ENCODE data around the gene CABP5.

The CABP5 gene

DNA sequence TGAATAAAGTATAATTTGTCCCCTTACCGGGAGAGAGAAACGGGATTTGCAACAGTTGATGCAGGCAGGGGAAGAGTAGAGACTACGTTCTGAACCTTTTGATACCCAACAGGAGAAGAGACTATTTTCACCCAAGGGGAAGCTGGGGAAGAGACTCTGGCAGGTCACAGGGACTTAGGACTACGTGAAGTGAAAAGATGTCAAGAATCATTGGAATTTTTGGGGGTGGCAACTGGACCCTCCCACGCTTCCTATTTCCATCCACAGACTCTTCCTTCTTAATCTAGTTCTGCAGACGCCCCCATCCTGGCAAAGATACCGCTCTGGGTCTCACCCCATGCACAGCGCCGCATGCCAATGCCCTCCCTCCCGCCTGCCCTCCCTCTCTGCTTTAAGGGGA, 13.8 kb downstream of the CABP5 start:
- DNase-seq (ENCODE audit: low spot score), result no peak

DNA sequence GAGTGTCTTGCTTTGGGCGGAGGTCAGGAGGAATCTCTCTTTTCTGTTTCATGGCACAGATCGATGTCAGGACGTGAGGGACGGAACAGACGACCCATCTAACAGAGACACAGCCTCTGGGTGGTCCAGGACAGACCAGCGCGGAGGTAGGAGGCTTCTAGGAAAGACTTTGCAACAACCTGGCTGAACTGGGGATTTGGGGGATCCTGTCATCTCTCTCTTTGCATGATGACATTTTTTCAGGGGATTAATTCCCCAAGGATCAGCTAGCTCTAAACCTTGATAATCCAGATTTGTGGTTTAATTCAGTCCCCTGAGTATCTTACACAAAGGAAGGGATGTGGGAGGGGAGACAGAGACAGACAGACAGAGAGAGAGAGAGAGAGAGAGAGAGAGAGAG, 14.4 kb downstream of the CABP5 start:
- no peak for DNase-seq (ENCODE audit: low spot score)

DNA sequence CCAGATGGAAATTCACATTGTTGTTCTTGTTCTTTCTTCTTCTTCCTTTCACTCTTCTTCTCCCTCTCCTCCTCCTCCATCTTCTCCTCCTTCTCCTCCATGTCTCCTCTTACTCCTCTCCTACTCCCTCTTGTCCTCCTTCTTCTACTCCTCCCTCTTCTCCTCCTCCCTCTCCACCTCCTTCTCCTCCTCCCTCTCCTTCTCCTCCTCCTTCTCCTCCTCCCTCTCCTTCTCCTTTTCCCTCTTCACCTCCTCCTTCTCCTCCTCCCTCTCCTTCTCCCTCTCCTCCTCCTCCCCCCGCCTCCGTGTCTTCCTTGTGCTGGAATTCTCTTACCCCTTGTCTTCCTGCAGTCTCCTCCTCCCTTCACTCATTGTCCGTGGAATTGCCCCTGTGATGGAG, 18.4 kb downstream of the CABP5 start:
- no peak for DNase-seq (ENCODE audit: low spot score)

DNA sequence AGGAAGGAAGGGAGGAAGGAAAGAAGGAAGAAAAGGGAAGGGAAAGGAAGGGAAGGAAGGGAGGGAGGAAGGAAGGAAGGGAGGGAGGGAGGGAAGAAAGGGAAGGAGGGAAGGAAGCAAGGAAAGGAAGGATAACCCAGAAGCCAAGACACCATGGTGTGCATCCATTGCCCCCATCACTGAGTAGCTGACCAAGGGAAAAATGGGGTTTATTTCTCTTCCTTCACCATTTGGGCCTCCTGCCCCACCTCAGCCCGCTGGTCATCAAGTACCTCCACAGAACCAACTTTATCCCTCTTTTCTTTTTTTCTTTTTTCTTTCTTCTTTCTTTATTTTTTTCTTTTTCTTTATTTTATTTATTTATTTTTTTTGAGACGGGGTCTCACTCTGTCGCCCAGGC, 20.4 kb downstream of the CABP5 start:
- DNase-seq (ENCODE audit: low spot score), result no peak

DNA sequence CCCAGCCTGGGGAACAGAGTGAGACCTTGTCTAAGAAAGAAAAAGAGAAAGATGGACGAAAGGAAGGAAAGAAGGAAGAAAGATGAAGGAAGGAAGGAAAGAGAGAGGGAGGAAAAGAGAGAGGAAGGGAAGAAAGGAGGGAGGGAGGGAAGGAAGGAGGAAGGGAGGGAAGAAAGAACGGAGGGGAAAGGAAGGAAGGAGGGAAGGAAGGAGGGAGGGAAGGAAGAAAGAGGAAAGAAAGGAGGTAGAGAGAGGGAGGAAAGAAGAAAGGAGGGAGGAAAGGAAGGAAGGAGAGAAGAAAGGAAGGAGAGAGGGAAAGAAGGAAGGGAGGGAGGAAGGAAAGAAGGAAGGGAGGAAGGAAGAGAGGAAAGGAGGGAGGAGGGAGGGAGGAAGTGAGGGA, 20.9 kb downstream of the CABP5 start:
- DNase-seq (ENCODE audit: low spot score), result no peak

DNA sequence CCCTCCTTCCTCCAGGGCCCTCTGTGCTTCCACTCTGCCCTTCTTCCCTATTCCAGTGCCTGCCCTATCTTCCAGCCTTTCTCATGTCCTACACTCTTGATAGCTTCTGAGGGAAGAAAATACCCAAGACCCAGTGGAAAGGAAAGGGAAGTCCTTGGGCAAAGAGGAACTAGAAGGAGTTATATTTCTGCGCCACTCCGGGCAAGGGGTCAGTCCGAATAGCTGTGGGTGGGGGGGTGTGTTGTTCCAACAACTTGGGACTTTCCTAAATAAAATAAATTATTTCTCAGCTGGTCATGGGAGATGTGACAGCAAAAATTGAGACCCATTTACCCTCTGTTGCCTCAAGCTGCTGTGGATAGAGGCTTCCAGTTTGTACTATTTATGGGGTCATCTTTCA, 23.2 kb downstream of the CABP5 start:
- no peak for DNase-seq (ENCODE audit: low spot score)

DNA sequence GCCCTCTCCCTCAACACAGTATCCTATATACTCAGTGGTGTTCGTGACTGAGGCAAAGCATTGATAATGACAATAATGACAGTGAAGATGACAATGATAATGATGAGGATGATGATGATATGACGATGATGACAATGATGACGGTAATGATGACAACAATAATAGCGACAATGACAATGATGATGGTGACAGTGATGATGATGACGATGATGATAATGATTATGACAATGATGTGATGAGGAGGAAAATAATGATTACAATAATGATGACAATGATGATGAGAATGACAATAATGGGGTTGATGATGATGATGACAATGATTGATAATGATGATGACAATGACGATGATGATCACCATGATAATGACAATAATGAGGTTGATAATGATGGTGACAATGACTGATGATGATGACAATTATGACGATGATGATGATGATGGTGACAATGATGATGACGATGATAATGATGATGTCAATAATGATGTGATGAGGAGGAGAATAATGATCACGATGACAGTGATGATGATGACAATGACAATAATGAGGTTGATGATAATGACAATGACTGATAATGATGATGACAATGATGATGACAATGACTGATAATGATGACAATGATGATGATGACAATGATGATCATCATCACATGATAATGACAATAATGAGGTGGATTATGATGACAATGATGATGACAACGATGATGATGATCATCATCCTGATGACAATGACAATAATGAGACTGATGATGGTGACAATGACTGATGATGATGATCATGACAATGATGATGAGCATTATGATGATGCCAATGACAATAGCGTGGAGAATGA, 32.7 kb downstream of the CABP5 start:
- DNase-seq (ENCODE audit: low spot score), result no peak

DNA sequence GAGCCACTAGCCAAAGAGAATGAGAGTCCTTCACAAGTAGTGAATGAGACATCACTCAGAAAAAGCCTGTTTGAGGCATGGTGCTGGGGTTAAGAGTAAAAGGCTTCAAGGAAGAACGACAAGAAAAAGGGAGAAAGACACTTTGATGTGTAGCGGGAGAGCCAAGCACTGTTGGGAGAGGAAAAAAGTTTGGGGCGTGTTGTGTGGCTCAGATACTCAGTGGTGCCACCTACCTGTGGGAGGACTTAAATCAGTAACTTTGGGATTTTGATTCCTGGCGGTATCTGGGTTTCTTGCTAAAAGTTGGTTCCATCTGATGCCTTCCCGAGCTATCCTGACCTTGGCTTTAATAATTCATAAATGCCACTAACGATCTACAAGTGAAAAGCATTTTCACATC, 37.1 kb downstream of the CABP5 start:
- DNase-seq (ENCODE audit: low spot score), result no peak

DNA sequence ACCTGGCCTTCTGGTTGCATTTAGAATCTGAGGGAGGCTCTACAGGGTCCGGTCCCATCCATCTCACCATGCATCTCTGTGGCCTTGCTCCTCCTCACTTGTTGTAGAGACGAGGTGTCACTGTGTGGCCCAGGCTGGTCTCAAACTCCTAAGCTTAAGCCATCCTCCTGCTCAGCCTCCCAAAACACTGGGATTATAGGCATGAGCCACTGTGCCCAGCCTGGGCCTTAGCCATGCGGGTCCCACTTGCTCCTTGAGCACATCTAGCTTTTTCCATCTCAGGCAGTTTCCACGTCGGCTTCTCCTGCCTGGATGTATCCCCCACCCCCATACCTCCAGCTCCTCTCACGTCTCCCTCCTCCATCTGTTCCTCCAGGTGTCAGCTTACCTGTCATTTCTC, 39.6 kb downstream of the CABP5 start:
- no peak for DNase-seq (ENCODE audit: low spot score)

DNA sequence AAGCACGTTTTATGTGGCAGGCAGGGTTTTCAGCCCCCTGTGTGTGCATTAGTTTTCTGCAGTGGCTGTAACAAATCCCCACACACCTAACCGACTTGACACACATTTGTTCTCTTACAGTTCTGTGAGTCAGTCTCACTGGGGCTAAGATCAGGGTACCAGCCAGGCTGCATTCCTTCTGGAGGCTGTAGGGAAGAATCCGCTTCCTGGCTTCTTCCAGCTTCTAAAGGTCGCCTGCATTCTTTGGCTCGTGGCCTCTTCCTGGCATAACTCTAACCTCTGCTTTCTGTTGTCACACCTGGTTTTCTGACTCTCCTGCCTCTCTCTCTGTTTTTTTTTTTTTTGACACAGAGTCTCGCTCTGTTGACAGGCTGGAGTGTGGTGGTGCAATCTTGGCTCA, 43.0 kb downstream of the CABP5 start:
- no peak for DNase-seq (ENCODE audit: low spot score)

DNA sequence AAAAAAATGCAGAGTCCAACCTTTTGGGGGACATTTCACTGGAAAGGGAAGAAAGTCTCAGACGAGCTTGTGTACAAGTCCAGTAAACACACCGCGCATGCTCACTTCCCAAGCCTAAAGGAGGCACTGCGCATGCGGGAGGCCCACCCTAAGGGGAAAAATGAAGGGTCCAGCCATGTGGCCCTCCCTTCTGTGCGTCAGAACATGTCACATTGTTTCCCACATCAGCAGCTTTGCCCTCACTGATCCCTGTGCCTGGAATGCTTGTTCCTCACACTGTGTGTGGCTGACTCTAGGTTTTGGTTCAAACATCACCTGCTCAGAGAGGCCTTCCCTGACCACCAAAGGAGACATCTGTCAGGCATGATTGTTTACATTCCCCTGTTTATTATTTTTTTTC, 45.1 kb downstream of the CABP5 start:
- DNase-seq (ENCODE audit: low spot score), result no peak

DNA sequence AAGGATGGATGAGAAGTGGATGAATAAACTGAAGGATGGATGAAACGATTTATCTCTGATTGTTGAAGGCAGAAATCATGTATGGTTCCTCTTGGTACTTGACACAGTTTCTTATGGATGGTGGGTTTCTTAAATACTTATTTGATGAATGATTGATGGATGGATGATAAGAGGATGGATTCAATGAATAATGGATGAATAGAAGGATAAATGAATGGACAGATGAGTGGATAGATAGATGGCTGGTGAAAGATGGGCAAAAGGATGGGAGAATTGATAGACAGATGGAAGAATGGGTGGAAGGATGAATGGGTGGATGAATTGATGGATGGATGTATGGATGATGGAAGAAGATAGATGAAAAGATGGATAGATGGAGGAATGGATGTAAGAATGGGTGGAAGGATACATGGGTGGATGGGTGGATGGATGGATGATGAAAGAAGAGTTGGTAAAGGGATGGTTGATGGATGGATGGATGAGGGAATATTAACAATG, 47.6 kb downstream of the CABP5 start:
- no peak for DNase-seq (ENCODE audit: low spot score)

DNA sequence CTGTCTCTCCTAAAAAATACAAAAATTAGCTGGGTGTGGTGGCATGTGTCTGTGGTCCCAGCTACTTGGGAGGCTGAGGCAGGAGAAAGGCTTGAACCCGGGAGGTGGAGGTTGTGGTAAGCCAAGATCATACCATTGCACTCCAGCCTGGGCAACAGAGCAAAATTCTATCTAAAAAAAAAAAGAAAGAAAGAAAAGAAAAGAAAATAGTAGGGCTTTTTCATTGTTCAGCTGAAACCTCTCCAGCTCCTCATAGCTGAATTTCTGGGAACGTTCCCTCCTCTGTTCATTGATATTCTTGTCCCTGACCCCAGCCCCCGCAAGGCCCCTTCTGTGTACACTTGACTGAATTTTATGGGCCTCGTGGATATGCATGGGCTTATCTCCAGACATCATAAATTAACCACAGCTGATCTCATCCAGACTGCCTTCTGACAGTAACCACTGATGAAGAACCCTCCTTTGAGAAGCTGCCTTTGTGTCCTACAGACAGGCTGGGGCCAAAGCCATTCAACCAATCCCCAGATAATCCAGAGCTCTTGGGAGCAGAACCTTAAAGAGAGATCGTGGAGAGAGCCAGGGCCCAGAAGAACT, 49.6 kb downstream of the CABP5 start, which contains the start of gene ELSPBP1:
Gene ELSPBP1 (plus strand): TSS at position 424 of the 594 bp plus-strand sequence. CDS start 14,036 bp downstream, outside the sequence.
- no peak for DNase-seq (ENCODE audit: low spot score)

DNA sequence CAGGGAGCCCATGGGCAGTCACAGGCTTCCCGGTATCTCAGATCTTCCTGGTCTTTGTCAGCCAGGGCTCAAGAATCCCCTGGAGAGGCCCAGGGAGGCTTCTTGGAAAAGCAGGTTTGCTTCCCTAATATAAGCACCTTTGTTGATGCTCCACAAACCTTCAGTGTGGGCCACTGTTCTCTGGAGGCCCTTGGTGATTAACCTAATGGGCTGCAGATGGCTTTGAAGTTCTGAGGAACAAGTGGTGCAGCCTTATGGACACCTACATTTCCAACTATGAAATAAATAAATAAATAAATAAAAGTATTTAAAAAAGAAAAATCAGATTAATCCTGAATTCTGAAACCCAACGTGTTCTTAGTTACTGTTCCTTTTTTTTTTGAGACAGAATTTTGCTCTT, 51.8 kb downstream of the CABP5 start, which contains the start of gene BSPH1:
Gene BSPH1 (minus strand): TSS at position 101 of the 400 bp plus-strand sequence. CDS start 89 bp downstream, at position 12.
- no peak for DNase-seq (ENCODE audit: low spot score)

DNA sequence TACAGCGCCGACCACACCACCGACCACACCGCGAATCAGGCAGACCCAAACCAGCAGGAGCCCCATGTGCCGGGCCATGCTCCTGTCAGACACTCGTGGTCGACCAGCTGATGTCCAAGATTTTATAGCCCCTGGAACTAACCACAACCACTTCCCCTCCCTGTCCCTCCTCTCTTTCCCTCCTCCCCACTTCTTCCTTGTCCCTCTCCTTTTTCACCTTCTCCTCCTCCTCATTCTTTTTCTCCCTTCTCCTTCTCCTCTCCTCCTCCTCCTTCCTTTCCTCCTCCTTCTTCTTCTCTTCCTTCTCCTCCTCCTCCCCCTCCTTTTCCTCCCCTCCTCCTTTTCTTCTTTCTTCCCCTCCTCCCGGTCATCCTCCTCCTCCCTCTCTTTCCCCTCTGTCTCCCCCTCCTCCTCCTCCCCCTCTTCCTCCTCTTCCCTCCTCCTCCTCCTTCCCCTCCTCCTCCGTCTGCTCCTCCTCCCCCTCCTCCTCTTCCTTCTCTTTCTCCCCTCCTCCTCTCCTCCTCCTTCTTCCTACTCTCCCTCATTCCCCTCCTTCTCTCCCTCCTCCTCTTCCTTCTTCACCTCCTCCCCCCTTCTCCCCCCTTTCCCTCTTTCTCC, 52.6 kb downstream of the CABP5 start:
- no peak for DNase-seq (ENCODE audit: low spot score)

All from pons (tissue), 1 donor.